SK-N-SH (cell line): Measurements from ENCODE around the gene STK36. TPM values are rescaled to one million over a fixed set of nuclear protein-coding genes. Genes with fewer than 3 reads are reported as not detected.

Experiments used
- CTCF ChIA-PET: fragments of 300-600, 350-600 bp; formaldehyde crosslinking; extraction: SDS; loops from one replicate; lab custom pipeline; 2021; lab: Yijun Ruan, JAX
- POLR2A ChIA-PET: fragments of 350-600 bp; sonication (Branson Sonifier 250); formaldehyde crosslinking; extraction: SDS; loops from one replicate; lab custom pipeline; 2020; ENCODE audit warnings: antibody characterized with exemption, inconsistent platforms; lab: Yijun Ruan, JAX
- DNase-seq: peaks from one replicate; pipeline ENCODE4 v3.0.0; 2012
- H2AFZ ChIP-seq: fragments of 200-600 bp; sonication (generic); 2 replicates; pipeline ENCODE4 v1.8.1; 2016; ENCODE audit warnings: antibody characterized with exemption, mild to moderate bottlenecking, low read depth
- H3F3A ChIP-seq: fragments of 200-600 bp; sonication (generic); replicated peaks from 2 replicates; pipeline ENCODE3; 2016; ENCODE audit warnings: antibody characterized with exemption, mild to moderate bottlenecking; ENCODE audit not compliant: insufficient read depth
- H3K27ac ChIP-seq, 2 experiments: fragments of 200-500 bp in 1 of 2; fragments of 200-600 bp in 1 of 2; sonication (Bioruptor generic) in 1 of 2; sonication (generic), shearing (Covaris generic) in 1 of 2; 2 replicates each; pipeline versions ENCODE4 v1.5.1 to v1.6.1; 2014 to 2016; ENCODE audit warnings: low read depth in 2 of 2, inconsistent platforms in 1 of 2, low read length in 1 of 2, mild to moderate bottlenecking in 1 of 2, mixed read lengths in 1 of 2
- H3K27me3 ChIP-seq: fragments of 200-600 bp; sonication (generic), shearing (Covaris generic); 2 replicates; pipeline ENCODE4 v1.6.1; 2016; ENCODE audit warnings: mixed run types; ENCODE audit not compliant: insufficient read depth
- H3K36me3 ChIP-seq, 2 experiments: fragments of 200-500 bp in 1 of 2; fragments of 200-600 bp in 1 of 2; sonication (Bioruptor generic) in 1 of 2; sonication (generic) in 1 of 2; replicated peaks in 1 of 2; 2 replicates each; pipeline versions ENCODE3 to v1.5.1; 2014 to 2016; ENCODE audit warnings: low read length in 1 of 2, mild to moderate bottlenecking in 1 of 2; ENCODE audit not compliant: insufficient read depth in 2 of 2, control insufficient read depth in 1 of 2
- H3K4me1 ChIP-seq, 2 experiments: fragments of 200-500 bp in 1 of 2; fragments of 200-600 bp in 1 of 2; sonication (Bioruptor generic) in 1 of 2; sonication (generic), shearing (Covaris generic) in 1 of 2; 2 replicates each; pipeline versions ENCODE4 v1.5.1 to v1.6.1; 2014 to 2016; ENCODE audit warnings: low read depth in 1 of 2, low read length in 1 of 2, mixed run types in 1 of 2; ENCODE audit not compliant: insufficient read depth in 2 of 2, control insufficient read depth in 1 of 2
- H3K4me2 ChIP-seq: fragments of 200-600 bp; sonication (generic), shearing (Covaris generic); 2 replicates; pipeline ENCODE4 v1.6.1; 2017; ENCODE audit warnings: mixed run types
- H3K4me3 ChIP-seq, 2 experiments: fragments of 200-500 bp in 1 of 2; fragments of 200-600 bp in 1 of 2; sonication (Bioruptor generic) in 1 of 2; sonication (generic), shearing (Covaris generic) in 1 of 2; 2 replicates each; pipeline versions ENCODE4 v1.5.1 to v1.8.1; 2014 to 2016; ENCODE audit warnings: low read depth in 2 of 2, inconsistent platforms in 1 of 2, low read length in 1 of 2, mild to moderate bottlenecking in 1 of 2, mixed read lengths in 1 of 2, moderate library complexity in 1 of 2
- H3K79me2 ChIP-seq: fragments of 200-600 bp; sonication (generic); 2 replicates; pipeline ENCODE4 v1.8.1; 2017; ENCODE audit warnings: mild to moderate bottlenecking; ENCODE audit not compliant: insufficient read depth
- H3K9ac ChIP-seq: fragments of 200-600 bp; sonication (generic); 2 replicates; pipeline ENCODE4 v1.6.1; 2017; ENCODE audit warnings: mixed run types
- H3K9me2 ChIP-seq: fragments of 200-600 bp; sonication (generic); 2 replicates; pipeline ENCODE4 v1.6.1; 2017; ENCODE audit warnings: mixed run types
- H3K9me3 ChIP-seq: fragments of 200-600 bp; sonication (generic); 2 replicates; pipeline ENCODE4 v1.6.1; 2017; ENCODE audit warnings: mixed run types, mild to moderate bottlenecking, moderate library complexity
- H4K20me1 ChIP-seq: fragments of 200-600 bp; sonication (generic); 2 replicates; pipeline ENCODE4 v1.6.1; 2017; ENCODE audit warnings: mild to moderate bottlenecking, mixed run types; ENCODE audit not compliant: insufficient read depth
- CTCF ChIP-seq: fragments of 200-600 bp; sonication (generic); IDR thresholded peaks from 2 replicates; pipeline ENCODE4 v1.6.1; 2017; ENCODE audit warnings: antibody characterized with exemption, mild to moderate bottlenecking, moderate library complexity
- FOXJ3 ChIP-seq: sonication (generic); formaldehyde crosslinking; IDR thresholded peaks from 2 replicates; pipeline ENCODE4 v1.5.1; 2020; ENCODE audit warnings: mild to moderate bottlenecking, missing genetic modification reagents
- GATA2 ChIP-seq: sonication (generic); formaldehyde crosslinking; IDR thresholded peaks from 2 replicates; pipeline ENCODE4 v1.5.0; 2020; ENCODE audit warnings: mild to moderate bottlenecking, missing genetic modification reagents
- MAX ChIP-seq: IDR thresholded peaks from 2 replicates; pipeline ENCODE4 v1.4.0; 2012; ENCODE audit warnings: low read depth
- MEF2A ChIP-seq: IDR thresholded peaks from 2 replicates; pipeline ENCODE4 v1.4.0; 2012; ENCODE audit warnings: low read depth, borderline replicate concordance
- NFIC ChIP-seq: IDR thresholded peaks from 2 replicates; pipeline ENCODE4 v1.4.0; 2012; ENCODE audit warnings: borderline replicate concordance
- POLR2AphosphoS5 ChIP-seq: IDR thresholded peaks from 2 replicates; pipeline ENCODE4 v1.6.1; 2012; ENCODE audit warnings: low read depth, low read length
- SIN3A ChIP-seq: IDR thresholded peaks from 2 replicates; pipeline ENCODE4 v1.6.1; 2012; ENCODE audit warnings: low read depth, mild to moderate bottlenecking, low read length, moderate library complexity, borderline replicate concordance
- TAF1 ChIP-seq: IDR thresholded peaks from 2 replicates; pipeline ENCODE4 v1.6.1; 2012; ENCODE audit warnings: low read depth, mild to moderate bottlenecking, low read length, moderate library complexity, borderline replicate concordance
- TCF12 ChIP-seq: IDR thresholded peaks from 2 replicates; pipeline ENCODE4 v1.4.0; 2012
- TEAD4 ChIP-seq: IDR thresholded peaks from 2 replicates; pipeline ENCODE4 v1.4.0; 2012; ENCODE audit warnings: mild to moderate bottlenecking, borderline replicate concordance; ENCODE audit not compliant: insufficient read depth
- YY1 ChIP-seq: IDR thresholded peaks from 2 replicates; pipeline ENCODE4 v1.4.0; 2012; ENCODE audit warnings: low read depth, mild to moderate bottlenecking
- ZBTB33 ChIP-seq: IDR thresholded peaks from 2 replicates; pipeline ENCODE4 v1.4.0; 2012; ENCODE audit warnings: low read depth, borderline replicate concordance
- WGBS: methylation state at CpG from one replicate; pipeline ENCODE4 v1.1.6; 2017; ENCODE audit warnings: low lambda C conversion rate; 5-methylcytosine and 5-hydroxymethylcytosine counted together
- polyA plus RNA-seq, 3 experiments: library from polyadenylated mRNA; depleted of rRNA; stranded (reverse); fragments of >200 nt; gene quantifications; 2 replicates each; pipeline ENCODE4 v1.2.3, GENCODE V29; 2012

STK36 gene
- polyA plus RNA-seq, 1 of the 3 experiments (the other 2 are of a cell fraction), result 53.5 TPM

GRCh38 chr2:218745559-218746469, 73.9 kb downstream of the STK36 start (continued):
- TF ChIP-seq TAF1 (no peak), SIN3A (no peak)

GRCh38 chr2:218746470-218746795, 74.5 kb downstream of the STK36 start:
- no peaks in the 10 kb centered on the region for H3K9me3 ChIP-seq

More at GRCh38 chr2:218746470-218746795, 74.5 kb downstream of the STK36 start:
- Histone ChIP-seq H3K4me1 (no peaks in the 10 kb centered on the region), H3K4me2 (no peak overlapping the region), H2AFZ (no peak overlapping the region), H3K9me2 (no peaks in the 10 kb centered on the region), H3K36me3 (peaks cover 49 to 78% of the 10 kb centered on the region in 2 experiments), H3K4me3 (no peak overlapping the region), H4K20me1 (no peaks in the 10 kb centered on the region), H3K9ac (no peak overlapping the region), H3K27ac (no peak overlapping the region), H3K79me2 (no peaks in the 10 kb centered on the region), H3K27me3 (no peaks in the 10 kb centered on the region), H3F3A (no peaks in the 10 kb centered on the region)
- ChIA-PET CTCF (interaction anchor here (0.7 to 2.3 kb wide), 7 partner anchors 13 to 106 kb away, joined by 3 to 5 read pairs (median 4); no protein-coding TSS in a partner anchor), POLR2A (no interaction called here)
- TF ChIP-seq TEAD4, result no peak
- TF ChIP-seq SIN3A, result no peak
- TF ChIP-seq MAX, result no peak
- no peak for TF ChIP-seq GATA2 (CRISPR knock-in tag)
- no peak for TF ChIP-seq ZBTB33
- TF ChIP-seq POLR2AphosphoS5, result no peak
- TF ChIP-seq NFIC, result no peak
- no peak for TF ChIP-seq TAF1
- no peak for TF ChIP-seq YY1
- TF ChIP-seq CTCF, result no peak
- TF ChIP-seq MEF2A, result no peak
- no peak for TF ChIP-seq TCF12
- no peak for TF ChIP-seq FOXJ3
- WGBS, result 85% methylated on average over 1 of the region's 1 CpG
- no peak for DNase-seq
